Measurements from ENCODE around the gene STK32C. TPM values are rescaled to one million over a fixed set of nuclear protein-coding genes. Genes with fewer than 3 reads are reported as not detected.

STK32C gene
- total RNA-seq, 1 experiment from 2014 or later, result 16.5 TPM

- H3K9me3 ChIP-seq (ENCODE audit: low read depth, low read length, poor library complexity, severe bottlenecking), result no peaks in the 10 kb centered on the region
- TF ChIP-seq EZH2 (IDR thresholded peaks at IDR 0.05; ENCODE audit: borderline replicate concordance, low read depth, low read length, poor library complexity, severe bottlenecking) (no peak), CTCF (conservative IDR thresholded peaks at IDR 0.05; ENCODE audit: low read depth, low read length) (no peak)
- no peak for DNase-seq (ENCODE audit: low spot score)
- no peak overlapping the region for H3K27ac ChIP-seq (ENCODE audit: low read depth, low read length, poor library complexity, severe bottlenecking)
- intact Hi-C loops (cut with micrococcal nuclease; ENCODE audit: unreplicated experiment), result no loop called here
- H3K4me1 ChIP-seq (ENCODE audit: insufficient read depth, low read length, poor library complexity, severe bottlenecking), result no peaks in the 10 kb centered on the region
- H3K4me3 ChIP-seq (ENCODE audit: low read depth, low read length, poor library complexity, severe bottlenecking), result no peak overlapping the region
- BruUV-seq (replicated peaks), result no TSS peak
- H3K36me3 ChIP-seq (ENCODE audit: insufficient read depth, low read length, poor library complexity, severe bottlenecking), result no peaks in the 10 kb centered on the region
- CTCF ChIA-PET, result no interaction called here
- POLR2A ChIA-PET (ENCODE audit: low non-redundant PET), result no interaction called here
- no peaks in the 10 kb centered on the region for H3K27me3 ChIP-seq (replicated peaks; ENCODE audit: insufficient read depth, low read depth, low read length, poor library complexity)
Measured at GRCh38 chr10:132241086-132241485, 66.7 kb downstream of the STK32C start.

- CTCF ChIA-PET, result no interaction called here
- TF ChIP-seq EZH2 (IDR thresholded peaks at IDR 0.05; ENCODE audit: borderline replicate concordance, low read depth, low read length, poor library complexity, severe bottlenecking), result no peak
- no peak for TF ChIP-seq CTCF (conservative IDR thresholded peaks at IDR 0.05; ENCODE audit: low read depth, low read length)
- no peak overlapping the region for H3K4me3 ChIP-seq (ENCODE audit: low read depth, low read length, poor library complexity, severe bottlenecking)
- BruUV-seq (replicated peaks), result no TSS peak
- no peaks in the 10 kb centered on the region for H3K36me3 ChIP-seq (ENCODE audit: insufficient read depth, low read length, poor library complexity, severe bottlenecking)
- no peak for DNase-seq (ENCODE audit: low spot score)
- POLR2A ChIA-PET (ENCODE audit: low non-redundant PET), result no interaction called here
- H3K27me3 ChIP-seq (replicated peaks; ENCODE audit: insufficient read depth, low read depth, low read length, poor library complexity), result no peaks in the 10 kb centered on the region
- H3K9me3 ChIP-seq (ENCODE audit: low read depth, low read length, poor library complexity, severe bottlenecking), result no peaks in the 10 kb centered on the region
- intact Hi-C loops (cut with micrococcal nuclease; ENCODE audit: unreplicated experiment), result no loop called here
- H3K4me1 ChIP-seq (ENCODE audit: insufficient read depth, low read length, poor library complexity, severe bottlenecking), result no peaks in the 10 kb centered on the region
- no peak overlapping the region for H3K27ac ChIP-seq (ENCODE audit: low read depth, low read length, poor library complexity, severe bottlenecking)
Measured at GRCh38 chr10:132240581-132240980, 67.2 kb downstream of the STK32C start.

GRCh38 chr10:132240156-132240555 is 67.6 kb downstream of the STK32C start:
- intact Hi-C loops (cut with micrococcal nuclease; ENCODE audit: unreplicated experiment), result no loop called here
- Histone ChIP-seq H3K9me3 (ENCODE audit: low read depth, low read length, poor library complexity, severe bottlenecking) (no peaks in the 10 kb centered on the region), H3K4me1 (ENCODE audit: insufficient read depth, low read length, poor library complexity, severe bottlenecking) (no peaks in the 10 kb centered on the region), H3K4me3 (ENCODE audit: low read depth, low read length, poor library complexity, severe bottlenecking) (no peak overlapping the region), H3K27me3 (replicated peaks; ENCODE audit: insufficient read depth, low read depth, low read length, poor library complexity) (no peaks in the 10 kb centered on the region), H3K36me3 (ENCODE audit: insufficient read depth, low read length, poor library complexity, severe bottlenecking) (no peaks in the 10 kb centered on the region), H3K27ac (ENCODE audit: low read depth, low read length, poor library complexity, severe bottlenecking) (no peak overlapping the region)
- CTCF ChIA-PET, result no interaction called here
- TF ChIP-seq EZH2 (IDR thresholded peaks at IDR 0.05; ENCODE audit: borderline replicate concordance, low read depth, low read length, poor library complexity, severe bottlenecking) (no peak), CTCF (conservative IDR thresholded peaks at IDR 0.05; ENCODE audit: low read depth, low read length) (no peak)
- BruUV-seq (replicated peaks), result no TSS peak
- POLR2A ChIA-PET (ENCODE audit: low non-redundant PET), result no interaction called here
- no peak for DNase-seq (ENCODE audit: low spot score)

Data from A673 (cell line).